HEK293 (cell line): ENCODE results near the gene ASTN2.

ENCODE experiments used
- CTCF ChIA-PET: fragments of 350-600 bp; formaldehyde crosslinking; extraction: SDS; loops from one replicate; lab custom pipeline; 2021; ENCODE audit warnings: antibody characterized with exemption; lab: Yijun Ruan, JAX
- POLR2A ChIA-PET: fragments of 300-600 bp; formaldehyde crosslinking; extraction: SDS; loops from one replicate; lab custom pipeline; 2020; ENCODE audit warnings: antibody characterized with exemption, inconsistent platforms; lab: Yijun Ruan, JAX
- H3K27ac ChIP-seq: fragments of 200-500 bp; sonication (Bioruptor generic); 2 replicates; pipeline ENCODE4 v1.5.1; 2014; ENCODE audit warnings: low read depth, low read length, control low read depth, inconsistent platforms; ENCODE audit errors: extremely low read depth
- H3K36me3 ChIP-seq, 2 experiments: fragments of 200-500 bp in 1 of 2; sonication (Bioruptor generic) in 1 of 2; 1 replicate in 1 of 2; 2 replicates in 1 of 2; pipeline ENCODE4 v1.5.1; 2014 to 2017; ENCODE audit warnings: inconsistent platforms in 2 of 2, low read length in 2 of 2; ENCODE audit not compliant: control insufficient read depth in 2 of 2, insufficient read depth in 1 of 2
- H3K4me1 ChIP-seq: fragments of 200-500 bp; sonication (Bioruptor generic); 2 replicates; pipeline ENCODE4 v1.5.1; 2014; ENCODE audit warnings: mild to moderate bottlenecking, low read length, inconsistent platforms; ENCODE audit not compliant: control insufficient read depth, insufficient read depth
- H3K4me3 ChIP-seq: 2 replicates; pipeline ENCODE4 v1.5.1; 2011; ENCODE audit warnings: low read depth, mild to moderate bottlenecking, control low read depth, low read length, moderate library complexity
- H3K9me3 ChIP-seq: fragments of 200-500 bp; sonication (Bioruptor generic); 2 replicates; pipeline ENCODE4 v1.5.1; 2014; ENCODE audit warnings: low read depth, low read length, inconsistent platforms; ENCODE audit not compliant: control insufficient read depth, insufficient read depth
- ATF2 ChIP-seq: fragments of 450-650 bp; formaldehyde crosslinking; IDR thresholded peaks from 2 replicates; pipeline ENCODE4 v1.5.1; 2016; ENCODE audit warnings: missing biosample characterization, missing genetic modification characterization, low read depth
- MZF1 ChIP-seq: fragments of 450-650 bp; formaldehyde crosslinking; IDR thresholded peaks from 2 replicates; pipeline ENCODE4 v1.5.1; 2017; ENCODE audit warnings: missing biosample characterization, missing genetic modification characterization, borderline replicate concordance
- PRDM1 ChIP-seq: fragments of 450-650 bp; formaldehyde crosslinking; IDR thresholded peaks from 2 replicates; pipeline ENCODE4; 2016; ENCODE audit warnings: missing biosample characterization, missing genetic modification characterization
- ZNF280C ChIP-seq: fragments of 450-650 bp; formaldehyde crosslinking; IDR thresholded peaks from 2 replicates; pipeline ENCODE4 v1.5.1; 2016; ENCODE audit warnings: missing biosample characterization, missing genetic modification characterization
- ZNF558 ChIP-seq: fragments of 450-650 bp; formaldehyde crosslinking; IDR thresholded peaks from 2 replicates; pipeline ENCODE4 v1.5.1; 2016; ENCODE audit warnings: missing biosample characterization, missing genetic modification characterization
- ZNF571 ChIP-seq: fragments of 450-650 bp; formaldehyde crosslinking; IDR thresholded peaks from 2 replicates; pipeline ENCODE4 v1.5.0; 2017; ENCODE audit warnings: missing biosample characterization, missing genetic modification characterization
- ZSCAN23 ChIP-seq: fragments of 450-650 bp; formaldehyde crosslinking; IDR thresholded peaks from 2 replicates; pipeline ENCODE4 v1.5.1; 2016; ENCODE audit warnings: missing biosample characterization, missing genetic modification characterization
- TF ChIP-seq, protein P1 (sequence below): fragments of 450-650 bp; formaldehyde crosslinking; IDR thresholded peaks from 2 replicates; pipeline ENCODE4 v1.5.1; 2016; ENCODE audit warnings: missing biosample characterization, missing genetic modification characterization
- TF ChIP-seq, protein P2 (sequence below): fragments of 450-650 bp; formaldehyde crosslinking; IDR thresholded peaks from 2 replicates; pipeline ENCODE4 v1.5.1; 2017; ENCODE audit warnings: missing biosample characterization, mild to moderate bottlenecking, missing genetic modification characterization, moderate library complexity

The ASTN2 gene

DNA sequence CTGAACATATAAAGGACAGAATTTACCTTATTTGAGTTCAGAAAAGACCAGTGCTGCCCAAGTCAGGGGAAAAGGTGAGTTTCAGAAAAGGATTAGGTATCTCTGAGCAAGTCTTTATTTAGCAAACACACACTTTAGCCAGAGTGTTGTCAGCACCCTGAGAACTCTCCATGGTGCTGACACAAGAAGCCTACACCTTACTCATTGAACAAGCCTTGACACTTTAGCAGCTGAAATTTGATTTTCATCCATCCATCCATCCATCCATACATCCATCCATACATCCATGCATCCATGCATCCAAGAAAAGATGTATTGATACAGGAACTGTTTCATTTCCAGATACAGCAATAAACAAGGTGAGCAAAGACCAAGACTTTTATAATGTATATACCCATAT is 416.6 kb downstream of the ASTN2 start:
- Histone ChIP-seq H3K27ac (no peak overlapping the region), H3K36me3 (no peaks in the 10 kb centered on the region), H3K4me3 (no peak overlapping the region), H3K4me1 (no peaks in the 10 kb centered on the region), H3K9me3 (no peaks in the 10 kb centered on the region)
- CTCF ChIA-PET: no interaction called here
- no peak for TF ChIP-seq MZF1 (tag by site-specific recombination)
- no peak for TF ChIP-seq PRDM1
- TF ChIP-seq, protein P1, sequence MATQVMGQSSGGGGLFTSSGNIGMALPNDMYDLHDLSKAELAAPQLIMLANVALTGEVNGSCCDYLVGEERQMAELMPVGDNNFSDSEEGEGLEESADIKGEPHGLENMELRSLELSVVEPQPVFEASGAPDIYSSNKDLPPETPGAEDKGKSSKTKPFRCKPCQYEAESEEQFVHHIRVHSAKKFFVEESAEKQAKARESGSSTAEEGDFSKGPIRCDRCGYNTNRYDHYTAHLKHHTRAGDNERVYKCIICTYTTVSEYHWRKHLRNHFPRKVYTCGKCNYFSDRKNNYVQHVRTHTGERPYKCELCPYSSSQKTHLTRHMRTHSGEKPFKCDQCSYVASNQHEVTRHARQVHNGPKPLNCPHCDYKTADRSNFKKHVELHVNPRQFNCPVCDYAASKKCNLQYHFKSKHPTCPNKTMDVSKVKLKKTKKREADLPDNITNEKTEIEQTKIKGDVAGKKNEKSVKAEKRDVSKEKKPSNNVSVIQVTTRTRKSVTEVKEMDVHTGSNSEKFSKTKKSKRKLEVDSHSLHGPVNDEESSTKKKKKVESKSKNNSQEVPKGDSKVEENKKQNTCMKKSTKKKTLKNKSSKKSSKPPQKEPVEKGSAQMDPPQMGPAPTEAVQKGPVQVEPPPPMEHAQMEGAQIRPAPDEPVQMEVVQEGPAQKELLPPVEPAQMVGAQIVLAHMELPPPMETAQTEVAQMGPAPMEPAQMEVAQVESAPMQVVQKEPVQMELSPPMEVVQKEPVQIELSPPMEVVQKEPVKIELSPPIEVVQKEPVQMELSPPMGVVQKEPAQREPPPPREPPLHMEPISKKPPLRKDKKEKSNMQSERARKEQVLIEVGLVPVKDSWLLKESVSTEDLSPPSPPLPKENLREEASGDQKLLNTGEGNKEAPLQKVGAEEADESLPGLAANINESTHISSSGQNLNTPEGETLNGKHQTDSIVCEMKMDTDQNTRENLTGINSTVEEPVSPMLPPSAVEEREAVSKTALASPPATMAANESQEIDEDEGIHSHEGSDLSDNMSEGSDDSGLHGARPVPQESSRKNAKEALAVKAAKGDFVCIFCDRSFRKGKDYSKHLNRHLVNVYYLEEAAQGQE (tag by site-specific recombination): peak; percentile 84
- TF ChIP-seq ZNF558 (tag by site-specific recombination): no peak
- POLR2A ChIA-PET: no interaction called here

DNA sequence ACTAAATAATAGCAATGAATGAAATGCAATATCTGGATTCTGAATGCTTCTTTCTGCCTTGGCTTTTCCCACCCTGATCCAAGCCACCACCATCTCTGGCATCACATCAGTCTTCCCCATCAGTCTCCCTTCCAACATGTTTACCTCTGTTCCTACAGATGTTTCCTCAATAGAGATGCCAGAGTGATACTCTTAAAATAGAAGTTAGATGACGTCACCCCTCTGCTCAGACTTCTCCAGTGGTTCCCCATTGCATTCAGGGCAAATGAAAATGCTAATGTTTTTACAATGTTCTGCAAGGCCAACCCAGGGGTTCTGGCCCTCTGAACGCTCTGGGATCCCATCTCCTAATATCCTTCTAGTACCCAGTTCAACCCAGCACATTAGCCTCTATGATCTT is 422.0 kb downstream of the ASTN2 start:
- Histone ChIP-seq H3K4me1 (no peaks in the 10 kb centered on the region), H3K27ac (no peak overlapping the region), H3K36me3 (no peaks in the 10 kb centered on the region), H3K4me3 (no peak overlapping the region), H3K9me3 (no peaks in the 10 kb centered on the region)
- CTCF ChIA-PET: no interaction called here
- POLR2A ChIA-PET: no interaction called here
- TF ChIP-seq ZNF280C (tag by site-specific recombination): no peak
- 0 out of 2 replicates have a peak, but pooled peaks have one; percentile 51 for TF ChIP-seq ATF2 (tag by site-specific recombination)

DNA sequence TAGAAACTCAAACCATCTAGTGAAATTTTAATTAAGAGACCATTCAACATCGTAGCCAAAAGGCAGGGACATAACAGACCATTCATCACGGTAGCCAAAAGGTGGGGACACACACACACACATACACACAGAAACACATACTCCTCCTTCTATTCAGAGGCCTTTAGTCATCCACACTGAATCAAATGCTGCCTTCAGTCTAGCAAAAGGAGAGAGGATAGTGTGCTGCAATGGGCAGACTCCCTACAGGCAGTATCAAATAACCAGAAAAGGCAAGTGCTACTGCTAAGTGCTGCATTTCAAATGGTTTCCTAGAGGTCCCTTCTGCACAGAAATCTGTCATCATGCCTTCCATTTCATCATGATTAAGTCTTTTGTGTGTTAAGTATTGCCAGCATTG is 423.8 kb downstream of the ASTN2 start:
- POLR2A ChIA-PET: no interaction called here
- Histone ChIP-seq H3K27ac (no peak overlapping the region), H3K36me3 (no peaks in the 10 kb centered on the region), H3K9me3 (no peaks in the 10 kb centered on the region), H3K4me1 (no peaks in the 10 kb centered on the region), H3K4me3 (no peak overlapping the region)
- no peak for TF ChIP-seq ZNF571 (tag by site-specific recombination)
- no peak for TF ChIP-seq ATF2 (tag by site-specific recombination)
- TF ChIP-seq ZSCAN23 (tag by site-specific recombination): no peak
- TF ChIP-seq, protein P2, sequence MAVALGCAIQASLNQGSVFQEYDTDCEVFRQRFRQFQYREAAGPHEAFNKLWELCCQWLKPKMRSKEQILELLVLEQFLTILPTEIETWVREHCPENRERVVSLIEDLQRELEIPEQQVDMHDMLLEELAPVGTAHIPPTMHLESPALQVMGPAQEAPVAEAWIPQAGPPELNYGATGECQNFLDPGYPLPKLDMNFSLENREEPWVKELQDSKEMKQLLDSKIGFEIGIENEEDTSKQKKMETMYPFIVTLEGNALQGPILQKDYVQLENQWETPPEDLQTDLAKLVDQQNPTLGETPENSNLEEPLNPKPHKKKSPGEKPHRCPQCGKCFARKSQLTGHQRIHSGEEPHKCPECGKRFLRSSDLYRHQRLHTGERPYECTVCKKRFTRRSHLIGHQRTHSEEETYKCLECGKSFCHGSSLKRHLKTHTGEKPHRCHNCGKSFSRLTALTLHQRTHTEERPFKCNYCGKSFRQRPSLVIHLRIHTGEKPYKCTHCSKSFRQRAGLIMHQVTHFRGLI (tag by site-specific recombination): no peak
- CTCF ChIA-PET: no interaction called here
